Measurements from ENCODE around the gene KCNQ1OT1.

Gene KCNQ1OT1

GRCh38 chr11:2577991-2578928 lies 121.5 kb downstream of the KCNQ1OT1 start:
- H3K4me3 ChIP-seq (ENCODE audit: low read depth in 1 of 2, low read length in 2 of 2): no peak overlapping the region
- H3K27me3 ChIP-seq (ENCODE audit: low read depth, low read length): no peaks in the 10 kb centered on the region
- no peak overlapping the region for H3K27ac ChIP-seq (ENCODE audit: low read length)
- H3K9me3 ChIP-seq (ENCODE audit: control insufficient read depth in 1 of 2, low read length in 2 of 2): no peaks in the 10 kb centered on the region
- H3K4me1 ChIP-seq (ENCODE audit: control insufficient read depth in 1 of 2, insufficient read depth in 2 of 2, low read length in 2 of 2): no peaks in the 10 kb centered on the region
- H3K36me3 ChIP-seq (ENCODE audit: control insufficient read depth in 1 of 2, insufficient read depth in 2 of 2, low read length in 2 of 2): no peaks in the 10 kb centered on the region

GRCh38 chr11:2577031-2577990 lies 122.5 kb downstream of the KCNQ1OT1 start:
- H3K4me1 ChIP-seq (ENCODE audit: control insufficient read depth in 1 of 2, insufficient read depth in 2 of 2, low read length in 2 of 2): no peaks in the 10 kb centered on the region
- no peaks in the 10 kb centered on the region for H3K27me3 ChIP-seq (ENCODE audit: low read depth, low read length)
- H3K27ac ChIP-seq (ENCODE audit: low read length): no peak overlapping the region

GRCh38 chr11:2576549-2576948 lies 123.2 kb downstream of the KCNQ1OT1 start:
- no peaks in the 10 kb centered on the region for H3K27me3 ChIP-seq (ENCODE audit: low read depth, low read length)
- no peaks in the 10 kb centered on the region for H3K9me3 ChIP-seq (ENCODE audit: control insufficient read depth in 1 of 2, low read length in 2 of 2)
- no peaks in the 10 kb centered on the region for H3K36me3 ChIP-seq (ENCODE audit: control insufficient read depth in 1 of 2, insufficient read depth in 2 of 2, low read length in 2 of 2)
- no peak overlapping the region for H3K27ac ChIP-seq (ENCODE audit: low read length)
- H3K4me1 ChIP-seq (ENCODE audit: control insufficient read depth in 1 of 2, insufficient read depth in 2 of 2, low read length in 2 of 2): no peaks in the 10 kb centered on the region
- H3K4me3 ChIP-seq (ENCODE audit: low read depth in 1 of 2, low read length in 2 of 2): no peak overlapping the region

More at GRCh38 chr11:2577031-2577990, 122.5 kb downstream of the KCNQ1OT1 start:
- no peaks in the 10 kb centered on the region for H3K9me3 ChIP-seq (ENCODE audit: control insufficient read depth in 1 of 2, low read length in 2 of 2)
- H3K36me3 ChIP-seq (ENCODE audit: control insufficient read depth in 1 of 2, insufficient read depth in 2 of 2, low read length in 2 of 2): no peaks in the 10 kb centered on the region
- H3K4me3 ChIP-seq (ENCODE audit: low read depth in 1 of 2, low read length in 2 of 2): no peak overlapping the region

- Histone ChIP-seq H3K4me1 (ENCODE audit: control insufficient read depth in 1 of 2, insufficient read depth in 2 of 2, low read length in 2 of 2) (no peaks in the 10 kb centered on the region), H3K27ac (ENCODE audit: low read length) (no peak overlapping the region), H3K36me3 (ENCODE audit: control insufficient read depth in 1 of 2, insufficient read depth in 2 of 2, low read length in 2 of 2) (no peaks in the 10 kb centered on the region), H3K9me3 (ENCODE audit: control insufficient read depth in 1 of 2, low read length in 2 of 2) (no peaks in the 10 kb centered on the region), H3K27me3 (ENCODE audit: low read depth, low read length) (no peaks in the 10 kb centered on the region), H3K4me3 (ENCODE audit: low read depth in 1 of 2, low read length in 2 of 2) (no peak overlapping the region)
These were observed 123.7 kb downstream of the KCNQ1OT1 start for GRCh38 chr11:2576111-2576510.

- Histone ChIP-seq H3K27ac (ENCODE audit: low read length) (no peak overlapping the region), H3K9me3 (ENCODE audit: control insufficient read depth in 1 of 2, low read length in 2 of 2) (no peaks in the 10 kb centered on the region)
These were observed 124.2 kb downstream of the KCNQ1OT1 start for GRCh38 chr11:2575591-2576051.

GRCh38 chr11:2574553-2575535 lies 125.0 kb downstream of the KCNQ1OT1 start:
- H3K4me3 ChIP-seq (ENCODE audit: low read depth in 1 of 2, low read length in 2 of 2): no peak overlapping the region
- no peaks in the 10 kb centered on the region for H3K27me3 ChIP-seq (ENCODE audit: low read depth, low read length)
- H3K36me3 ChIP-seq (ENCODE audit: control insufficient read depth in 1 of 2, insufficient read depth in 2 of 2, low read length in 2 of 2): no peaks in the 10 kb centered on the region
- no peak overlapping the region for H3K27ac ChIP-seq (ENCODE audit: low read length)
- no peaks in the 10 kb centered on the region for H3K4me1 ChIP-seq (ENCODE audit: control insufficient read depth in 1 of 2, insufficient read depth in 2 of 2, low read length in 2 of 2)
- H3K9me3 ChIP-seq (ENCODE audit: control insufficient read depth in 1 of 2, low read length in 2 of 2): no peaks in the 10 kb centered on the region

More at GRCh38 chr11:2575591-2576051, 124.2 kb downstream of the KCNQ1OT1 start:
- no peaks in the 10 kb centered on the region for H3K4me1 ChIP-seq (ENCODE audit: control insufficient read depth in 1 of 2, insufficient read depth in 2 of 2, low read length in 2 of 2)
- no peaks in the 10 kb centered on the region for H3K27me3 ChIP-seq (ENCODE audit: low read depth, low read length)
- no peaks in the 10 kb centered on the region for H3K36me3 ChIP-seq (ENCODE audit: control insufficient read depth in 1 of 2, insufficient read depth in 2 of 2, low read length in 2 of 2)
- H3K4me3 ChIP-seq (ENCODE audit: low read depth in 1 of 2, low read length in 2 of 2): no peak overlapping the region

- H3K27ac ChIP-seq (ENCODE audit: low read length): no peak overlapping the region
- no peaks in the 10 kb centered on the region for H3K36me3 ChIP-seq (ENCODE audit: control insufficient read depth in 1 of 2, insufficient read depth in 2 of 2, low read length in 2 of 2)
- H3K9me3 ChIP-seq (ENCODE audit: control insufficient read depth in 1 of 2, low read length in 2 of 2): no peaks in the 10 kb centered on the region
- H3K27me3 ChIP-seq (ENCODE audit: low read depth, low read length): no peaks in the 10 kb centered on the region
- no peaks in the 10 kb centered on the region for H3K4me1 ChIP-seq (ENCODE audit: control insufficient read depth in 1 of 2, insufficient read depth in 2 of 2, low read length in 2 of 2)
- no peak overlapping the region for H3K4me3 ChIP-seq (ENCODE audit: low read depth in 1 of 2, low read length in 2 of 2)
These were observed 125.7 kb downstream of the KCNQ1OT1 start for GRCh38 chr11:2574043-2574552.

GRCh38 chr11:2573240-2574042 lies 126.4 kb downstream of the KCNQ1OT1 start:
- no peak overlapping the region for H3K4me3 ChIP-seq (ENCODE audit: low read depth in 1 of 2, low read length in 2 of 2)
- no peak overlapping the region for H3K27ac ChIP-seq (ENCODE audit: low read length)
- H3K27me3 ChIP-seq (ENCODE audit: low read depth, low read length): no peaks in the 10 kb centered on the region
- no peaks in the 10 kb centered on the region for H3K4me1 ChIP-seq (ENCODE audit: control insufficient read depth in 1 of 2, insufficient read depth in 2 of 2, low read length in 2 of 2)
- H3K9me3 ChIP-seq (ENCODE audit: control insufficient read depth in 1 of 2, low read length in 2 of 2): no peaks in the 10 kb centered on the region
- no peaks in the 10 kb centered on the region for H3K36me3 ChIP-seq (ENCODE audit: control insufficient read depth in 1 of 2, insufficient read depth in 2 of 2, low read length in 2 of 2)

GRCh38 chr11:2572491-2573239 lies 127.1 kb downstream of the KCNQ1OT1 start:
- H3K27me3 ChIP-seq (ENCODE audit: low read depth, low read length): no peaks in the 10 kb centered on the region
- H3K4me3 ChIP-seq (ENCODE audit: low read depth in 1 of 2, low read length in 2 of 2): no peak overlapping the region
- H3K27ac ChIP-seq (ENCODE audit: low read length): no peak overlapping the region
- no peaks in the 10 kb centered on the region for H3K9me3 ChIP-seq (ENCODE audit: control insufficient read depth in 1 of 2, low read length in 2 of 2)
- no peaks in the 10 kb centered on the region for H3K36me3 ChIP-seq (ENCODE audit: control insufficient read depth in 1 of 2, insufficient read depth in 2 of 2, low read length in 2 of 2)
- no peaks in the 10 kb centered on the region for H3K4me1 ChIP-seq (ENCODE audit: control insufficient read depth in 1 of 2, insufficient read depth in 2 of 2, low read length in 2 of 2)
